Left renal pelvis (tissue), 4 donors: Measurements from ENCODE around the gene PTPN21. TPM values are rescaled to one million over a fixed set of nuclear protein-coding genes. Genes with fewer than 3 reads are reported as not detected.

ENCODE experiments used
- DNase-seq, 4 donors: peaks; one replicate each; pipeline ENCODE4 v3.0.0-alpha.2; 2013; ENCODE audit warnings: low read depth in 4 of 4, low spot score in 3 of 4
- polyA plus RNA-seq, 4 donors: library from polyadenylated mRNA; unstranded; fragments of 120-200 nt; gene quantifications; one replicate each; pipeline ENCODE4 v1.2.1, GENCODE V29; 2013; ENCODE audit not compliant: insufficient read length in 4 of 4

PTPN21 gene
- 10 to 100 TPM; 28.8 to 39.9 (median 38.3) TPM for polyA plus RNA-seq

- DNase-seq = peak in 1 of 4 donors; percentile 71
Measured at GRCh38 chr14:88554457-88555286, at the start of gene PTPN21. TSS of gene PTPN21 (minus strand) at chr14:88555007. CDS start at chr14:88550417, 4,590 bp downstream.

GRCh38 chr14:88604212-88604611 is 49.4 kb upstream of the PTPN21 start:
- no peak for DNase-seq

GRCh38 chr14:88599761-88600439 is 45.1 kb upstream of the PTPN21 start:
- no peak for DNase-seq

GRCh38 chr14:88599326-88599725 is 44.5 kb upstream of the PTPN21 start:
- DNase-seq = peak in 1 of 4 donors; percentile 21

- DNase-seq = no peak
Measured at GRCh38 chr14:88598097-88598675, 43.4 kb upstream of the PTPN21 start.

- DNase-seq = no peak
Measured at GRCh38 chr14:88597601-88598000, 42.8 kb upstream of the PTPN21 start.

- no peak for DNase-seq
Measured at GRCh38 chr14:88597038-88597437, 42.2 kb upstream of the PTPN21 start.

GRCh38 chr14:88592031-88592430 is 37.2 kb upstream of the PTPN21 start:
- DNase-seq = peak in 2 of 4 donors; percentile 25 to 29

GRCh38 chr14:88590173-88590572 is 35.4 kb upstream of the PTPN21 start:
- DNase-seq = no peak

GRCh38 chr14:88588081-88588480 is 33.3 kb upstream of the PTPN21 start:
- DNase-seq = no peak

GRCh38 chr14:88584451-88584850 is 29.6 kb upstream of the PTPN21 start:
- no peak for DNase-seq

GRCh38 chr14:88576222-88576621 is 21.4 kb upstream of the PTPN21 start:
- DNase-seq = no peak

GRCh38 chr14:88572117-88572516 is 17.3 kb upstream of the PTPN21 start:
- DNase-seq = no peak

- DNase-seq = no peak
Measured at GRCh38 chr14:88568196-88568595, 13.4 kb upstream of the PTPN21 start.

GRCh38 chr14:88565427-88565826 is 10.6 kb upstream of the PTPN21 start:
- no peak for DNase-seq

GRCh38 chr14:88563845-88564244 is 9.0 kb upstream of the PTPN21 start:
- DNase-seq = no peak

GRCh38 chr14:88562831-88563686 is 8.3 kb upstream of the PTPN21 start, which contains the start of gene ZC3H14:
TSS of gene ZC3H14 (plus strand) at chr14:88563037. CDS start at chr14:88563134, 97 bp downstream.
- peak; percentile 77 to 83 (median 78) for DNase-seq

- no peak for DNase-seq
Measured at GRCh38 chr14:88562532-88562830, 7.7 kb upstream of the PTPN21 start.

GRCh38 chr14:88559852-88560251 is 5.0 kb upstream of the PTPN21 start:
- DNase-seq = no peak

GRCh38 chr14:88556581-88556980 is 1.8 kb upstream of the PTPN21 start:
- DNase-seq = no peak
